HEK293T (cell line): ENCODE results near the gene DIDO1.

Experiments used
- ARNT ChIP-seq: fragments of 450-650 bp; IDR thresholded peaks from 2 replicates; pipeline ENCODE4 v1.6.1; 2017; ENCODE audit warnings: mild to moderate bottlenecking
- ELF4 ChIP-seq: fragments of 450-650 bp; IDR thresholded peaks from 2 replicates; pipeline ENCODE4 v1.6.1; 2017; ENCODE audit warnings: antibody characterized with exemption
- FOXK2 ChIP-seq: fragments of 450-650 bp; IDR thresholded peaks from 2 replicates; pipeline ENCODE4 v1.6.1; 2016; ENCODE audit warnings: mild to moderate bottlenecking
- FOXM1 ChIP-seq: fragments of 450-650 bp; IDR thresholded peaks from 2 replicates; pipeline ENCODE4 v1.6.1; 2017; ENCODE audit warnings: mild to moderate bottlenecking, borderline replicate concordance
- HDGF ChIP-seq: fragments of 450-650 bp; IDR thresholded peaks from 2 replicates; pipeline ENCODE4 v1.6.1; 2017; ENCODE audit warnings: antibody characterized with exemption, borderline replicate concordance
- NFRKB ChIP-seq: fragments of 450-650 bp; IDR thresholded peaks from 2 replicates; pipeline ENCODE4 v1.6.1; 2016; ENCODE audit warnings: mild to moderate bottlenecking, moderate library complexity
- SUZ12 ChIP-seq: fragments of 450-650 bp; IDR thresholded peaks from 2 replicates; pipeline ENCODE4 v1.6.1; 2016; ENCODE audit warnings: mild to moderate bottlenecking
- TARDBP ChIP-seq: fragments of 450-650 bp; IDR thresholded peaks from 2 replicates; pipeline ENCODE4 v1.6.1; 2016
- ZNF384 ChIP-seq: fragments of 450-650 bp; IDR thresholded peaks from 2 replicates; pipeline ENCODE4 v1.6.1; 2016
- TF ChIP-seq, protein P1 (sequence below): fragments of 450-650 bp; IDR thresholded peaks from 2 replicates; pipeline ENCODE4 v1.6.1; 2016

DNA sequence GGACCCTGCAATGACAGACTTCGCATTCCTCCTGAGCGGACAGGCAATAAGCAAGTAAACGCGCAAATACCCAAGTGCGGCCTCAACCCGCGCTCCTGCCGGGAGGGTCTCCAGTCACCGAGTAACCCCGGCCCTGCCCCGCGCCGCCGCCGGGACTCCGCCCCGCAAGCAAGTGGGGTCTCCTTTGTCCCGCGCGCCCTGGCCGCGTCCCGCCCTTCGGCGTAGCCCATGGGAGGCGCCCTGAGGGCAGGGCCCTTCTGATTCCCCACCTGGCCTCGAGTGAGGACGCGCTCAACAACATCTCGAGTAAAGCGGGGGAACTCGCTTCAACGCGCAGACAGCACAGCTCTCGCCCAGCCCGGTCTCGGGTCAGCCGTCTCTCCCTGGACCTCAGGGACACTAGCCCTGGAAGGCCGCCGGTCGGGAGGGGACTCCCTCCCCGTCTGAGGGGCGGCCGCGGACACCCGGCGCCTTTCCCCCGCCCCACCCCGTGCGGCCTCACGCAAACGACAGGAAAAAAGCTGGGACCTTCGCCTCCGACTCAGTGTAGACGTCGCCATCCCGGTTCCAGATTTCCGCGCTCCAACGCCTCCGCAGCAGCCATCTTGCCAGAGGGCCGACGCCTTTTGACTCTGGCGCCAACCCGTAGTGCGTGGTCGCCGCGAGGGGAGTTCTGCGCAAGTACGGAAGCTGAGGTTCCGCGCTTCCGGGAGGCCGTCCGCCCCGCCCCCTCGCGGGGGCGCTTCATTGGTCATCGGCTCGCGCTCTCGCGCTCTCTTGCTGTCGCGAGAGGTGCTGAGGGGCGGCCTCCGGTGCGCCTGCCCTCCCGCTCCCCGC is 11.2 kb upstream of the DIDO1 start:
- TF ChIP-seq ARNT (no peak), TARDBP (no peak), FOXK2 (no peak), SUZ12 (no peak), FOXM1 (no peak), HDGF (no peak), ELF4 (peak; percentile 91), NFRKB (no peak), ZNF384 (no peak)
- TF ChIP-seq, protein P1, sequence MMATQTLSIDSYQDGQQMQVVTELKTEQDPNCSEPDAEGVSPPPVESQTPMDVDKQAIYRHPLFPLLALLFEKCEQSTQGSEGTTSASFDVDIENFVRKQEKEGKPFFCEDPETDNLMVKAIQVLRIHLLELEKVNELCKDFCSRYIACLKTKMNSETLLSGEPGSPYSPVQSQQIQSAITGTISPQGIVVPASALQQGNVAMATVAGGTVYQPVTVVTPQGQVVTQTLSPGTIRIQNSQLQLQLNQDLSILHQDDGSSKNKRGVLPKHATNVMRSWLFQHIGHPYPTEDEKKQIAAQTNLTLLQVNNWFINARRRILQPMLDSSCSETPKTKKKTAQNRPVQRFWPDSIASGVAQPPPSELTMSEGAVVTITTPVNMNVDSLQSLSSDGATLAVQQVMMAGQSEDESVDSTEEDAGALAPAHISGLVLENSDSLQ: no peak
